Activated T-helper 1 cell treated with anti-CD3 and anti-CD28 coated beads, Interleukin-12 subunit alpha, Interleukin-12 subunit beta, Interleukin-2, Interleukin-4 antibody, amounts not matched to agents 30 ng/mL and 10 ng/mL and 1 ng/mL, durations not matched to agents 14 hours and 24 hours and 36 hours (primary cell): ENCODE measurements around the gene MZF1. TPM values are rescaled to one million over a fixed set of nuclear protein-coding genes. Genes with fewer than 3 reads are reported as not detected.

ENCODE experiments used
- DNase-seq: peaks from one replicate; pipeline ENCODE4 v3.0.0; 2021; ENCODE audit warnings: low spot score
- H3K27ac Mint-ChIP-seq: one replicate; pipeline ENCODE4 v1.8.0; 2021; ENCODE audit warnings: mild to moderate bottlenecking, mixed read lengths
- H3K27me3 Mint-ChIP-seq: one replicate; pipeline ENCODE4 v1.8.0; 2022; ENCODE audit warnings: mild to moderate bottlenecking, moderate library complexity, mixed read lengths; ENCODE audit not compliant: insufficient read depth
- H3K36me3 Mint-ChIP-seq: one replicate; pipeline ENCODE4 v1.8.0; 2021; ENCODE audit warnings: low read depth, mixed read lengths
- H3K4me1 Mint-ChIP-seq: one replicate; pipeline ENCODE4 v1.8.0; 2021; ENCODE audit warnings: low read depth, mixed read lengths
- H3K4me3 Mint-ChIP-seq: one replicate; pipeline ENCODE4 v1.8.0; 2021; ENCODE audit warnings: mild to moderate bottlenecking, moderate library complexity, mixed read lengths
- H3K9me3 Mint-ChIP-seq: one replicate; pipeline ENCODE4 v1.8.0; 2021; ENCODE audit warnings: mixed read lengths
- intact Hi-C: fragments of 100-400 bp; cut with micrococcal nuclease; formaldehyde crosslinking; loops from one replicate; pipeline ENCODE4 v1.15.1; 2024
- total RNA-seq: library from RNA; stranded (reverse); gene quantifications from 2 replicates; pipeline ENCODE4 v1.2.3, GENCODE V29; 2022

MZF1 gene
- total RNA-seq, 1 donor from 2014 or later, result 21.6 TPM

DNA sequence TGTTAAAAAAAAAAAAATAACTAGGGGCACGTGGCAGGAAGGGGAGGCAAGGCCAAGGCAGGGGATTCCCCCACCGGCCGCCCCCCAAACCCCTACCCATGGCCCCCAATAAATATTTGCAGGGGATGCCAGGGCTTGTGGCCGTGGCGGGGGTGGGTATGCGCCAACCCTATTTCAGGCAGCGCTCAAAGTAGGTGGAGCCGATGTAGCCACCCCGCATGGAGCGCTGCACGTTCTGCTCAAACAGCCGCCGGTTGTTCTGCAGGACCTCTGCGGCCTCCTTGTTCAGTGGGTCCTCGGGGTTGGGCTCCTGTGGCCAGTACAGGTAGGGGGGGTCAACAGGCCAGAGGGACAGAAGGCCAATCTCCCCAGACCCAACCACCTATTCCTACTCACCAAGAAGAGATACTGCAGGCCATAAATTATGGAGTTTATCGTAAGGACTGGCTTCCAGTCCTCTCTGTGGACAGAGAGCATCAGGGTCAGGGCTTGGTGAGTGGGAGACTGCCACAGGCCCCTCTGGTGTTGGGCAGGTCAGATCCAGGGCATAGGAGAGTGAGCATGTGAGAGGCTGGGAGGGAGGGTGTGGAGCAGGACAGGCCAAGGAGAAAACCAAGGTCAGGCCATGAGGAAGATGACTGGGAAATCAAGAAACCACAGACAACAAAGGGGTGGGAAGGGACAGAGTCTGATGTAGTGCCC lies 17.1 kb downstream of the MZF1 start:
- Mint-ChIP-seq H3K9me3 (no peaks in the 10 kb centered on the region), H3K4me3 (peak overlapping the region; percentile 96), H3K27ac (peak overlapping the region; percentile 98), H3K4me1 (peaks cover 59% of the 10 kb centered on the region), H3K36me3 (peaks cover 46% of the 10 kb centered on the region), H3K27me3 (peaks cover 1% of the 10 kb centered on the region)
- no peak for DNase-seq
- intact Hi-C loops, result loop anchor here (1.0 kb wide), 3 partner anchors 12 to 175 kb away; partner anchors contain the start of genes MZF1, TRIM28 and ZNF837

DNA sequence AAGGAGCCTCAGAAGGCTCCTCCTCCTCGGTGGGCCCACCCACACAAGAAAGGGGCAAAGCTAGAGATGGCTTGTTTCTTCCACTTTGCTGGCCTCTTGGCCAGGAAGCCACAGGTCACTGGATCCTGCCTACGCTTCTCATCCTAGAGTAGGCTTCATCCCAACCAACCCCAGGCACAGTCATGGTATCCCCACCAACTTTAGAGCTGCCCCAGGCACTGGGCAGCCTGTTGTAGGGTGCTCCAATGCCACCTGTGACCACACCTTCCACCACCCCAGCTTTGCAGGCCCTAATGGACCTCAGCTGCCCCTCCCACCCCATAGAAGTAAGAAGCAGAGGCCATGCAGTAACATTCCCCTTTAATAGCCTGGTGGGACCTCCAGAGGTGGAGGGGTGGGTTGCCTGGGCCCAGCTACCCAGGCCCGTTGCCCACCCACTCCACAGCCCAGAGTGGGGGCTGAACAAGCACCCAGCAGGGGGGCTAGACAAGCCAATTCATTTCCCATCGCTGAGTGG lies 17.7 kb downstream of the MZF1 start:
- Mint-ChIP-seq H3K4me3 (peak overlapping the region; percentile 96), H3K36me3 (peaks cover 52% of the 10 kb centered on the region), H3K9me3 (no peaks in the 10 kb centered on the region), H3K27ac (peak overlapping the region; percentile 95), H3K27me3 (peaks cover 1% of the 10 kb centered on the region), H3K4me1 (peaks cover 54% of the 10 kb centered on the region)
- no peak for DNase-seq
- intact Hi-C loops, result loop anchor here (1.0 kb wide), 3 partner anchors 11 to 174 kb away; partner anchors contain the start of genes MZF1, TRIM28 and ZNF837

DNA sequence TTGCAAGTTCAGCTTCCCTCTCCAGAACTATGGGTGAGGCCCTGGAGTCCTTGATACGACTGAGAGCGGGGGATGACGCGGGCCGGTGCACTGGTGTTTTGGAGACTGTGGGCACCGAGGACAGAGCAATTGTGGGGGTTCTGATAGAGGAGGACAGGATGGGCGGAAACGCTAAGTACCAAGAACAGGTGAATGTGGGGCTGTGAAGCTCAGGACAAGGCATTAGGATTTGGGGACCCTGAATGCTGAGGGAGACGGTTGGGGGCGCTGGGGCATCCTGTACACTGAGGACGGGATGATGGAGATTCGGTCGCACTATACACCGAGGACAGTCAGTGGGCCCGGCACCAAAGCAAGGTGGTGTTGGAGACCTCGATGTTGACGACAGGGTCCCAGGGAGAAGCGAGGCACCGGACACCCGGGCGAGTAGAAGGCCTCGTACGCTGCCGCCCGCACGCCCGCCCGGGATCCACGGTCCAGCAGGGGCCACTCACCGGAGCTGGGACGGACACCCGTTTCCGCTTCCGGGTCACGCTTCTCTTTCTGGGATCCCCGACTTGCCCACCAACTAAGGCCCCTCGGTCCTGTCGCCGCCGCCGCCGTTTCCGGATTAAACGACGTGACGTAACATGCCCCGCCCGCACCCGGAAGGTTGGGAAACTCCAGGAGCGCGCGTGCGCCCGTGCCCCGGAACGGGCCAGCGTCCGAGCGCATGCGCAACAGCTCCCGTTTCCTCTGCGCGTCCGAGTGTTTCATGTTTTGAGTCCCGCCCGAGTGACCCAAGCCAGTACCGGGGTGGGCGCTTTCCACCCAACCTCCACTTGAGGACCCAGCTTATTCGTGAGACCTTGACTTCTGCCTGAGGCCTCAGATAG lies 18.4 kb downstream of the MZF1 start, which contains the start of gene CHMP2A:
TSS of gene CHMP2A (minus strand) at position 612 of the 875 bp plus-strand sequence. CDS start 893 bp downstream, outside the sequence.
- H3K9me3 Mint-ChIP-seq, result no peaks in the 10 kb centered on the region
- peaks cover 51% of the 10 kb centered on the region for H3K4me1 Mint-ChIP-seq

DNA sequence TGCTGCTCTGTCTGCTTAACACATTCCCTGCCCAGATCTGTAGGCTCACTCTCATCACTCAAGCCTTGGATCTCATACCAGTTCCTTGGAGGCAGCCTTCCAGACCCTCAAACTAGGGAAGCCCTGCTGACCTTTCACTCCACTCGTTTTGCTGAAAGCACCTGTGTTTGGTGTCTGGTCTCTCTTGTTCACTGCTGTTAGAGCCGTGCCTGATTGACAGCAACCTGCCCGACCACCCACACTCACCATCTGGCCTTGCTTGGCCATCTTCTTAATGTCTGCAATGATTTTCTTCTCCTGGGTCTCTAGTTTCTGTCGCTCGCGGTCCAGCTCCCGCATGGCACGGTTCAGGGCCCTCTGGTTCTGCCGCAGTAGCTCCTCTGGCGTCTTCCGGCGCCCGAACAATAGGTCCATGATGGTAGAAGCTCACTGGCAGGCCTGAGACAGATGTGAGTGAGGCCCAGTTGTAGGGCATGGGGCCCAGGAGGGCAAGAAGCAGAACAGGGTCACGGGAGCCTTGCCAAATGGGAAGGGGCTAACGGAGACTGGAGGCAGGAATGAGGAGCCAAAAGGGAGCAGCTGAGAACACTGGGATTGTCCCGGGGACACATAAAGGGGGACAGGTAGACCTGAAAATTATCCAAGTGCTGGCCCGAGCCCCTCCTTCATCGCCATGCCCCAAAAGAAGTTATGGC lies 19.2 kb downstream of the MZF1 start:
- intact Hi-C loops, result no loop called here
- Mint-ChIP-seq H3K4me1 (peaks cover 47% of the 10 kb centered on the region), H3K27me3 (peaks cover 1% of the 10 kb centered on the region), H3K27ac (peak overlapping the region; percentile 95), H3K9me3 (no peaks in the 10 kb centered on the region), H3K4me3 (peak overlapping the region; percentile 96), H3K36me3 (peaks cover 59% of the 10 kb centered on the region)
- DNase-seq, result no peak

More for the DNA sequence above, 18.4 kb downstream of the MZF1 start, which contains the start of gene CHMP2A:
- peak within 1 kb of the TSS; percentile 96 for H3K4me3 Mint-ChIP-seq
- peak within 1 kb of the TSS; percentile 98 for H3K27ac Mint-ChIP-seq
- peaks cover 55% of the 10 kb centered on the region for H3K36me3 Mint-ChIP-seq
- DNase-seq, result peak; percentile 98
- H3K27me3 Mint-ChIP-seq, result peaks cover 1% of the 10 kb centered on the region
- intact Hi-C loops, result loop anchor here (1.0 kb wide), 3 partner anchors 10 to 173 kb away; partner anchors contain the start of genes MZF1, TRIM28 and ZNF837

DNA sequence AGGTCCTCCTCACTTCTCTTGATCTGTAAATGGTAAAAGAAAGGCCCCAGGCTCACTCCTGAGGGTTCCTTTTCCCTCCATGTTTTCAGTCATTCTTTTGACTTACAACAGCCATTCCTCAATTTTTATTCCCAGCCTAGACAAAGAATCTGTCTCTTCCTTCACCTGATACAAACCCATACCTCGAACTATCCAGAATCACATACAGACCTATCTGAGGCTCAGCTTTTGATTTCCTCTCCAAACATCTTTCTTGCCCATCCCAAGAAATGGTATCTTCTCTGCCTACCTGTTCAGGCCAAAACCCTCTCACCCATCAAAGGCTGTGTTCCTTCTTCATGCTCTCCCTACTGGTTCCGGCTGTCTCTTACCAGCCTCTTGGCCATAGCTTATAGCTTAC lies 20.5 kb downstream of the MZF1 start:
- Mint-ChIP-seq H3K4me1 (peaks cover 43% of the 10 kb centered on the region), H3K4me3 (peak overlapping the region; percentile 6), H3K36me3 (peaks cover 62% of the 10 kb centered on the region), H3K9me3 (no peaks in the 10 kb centered on the region), H3K27me3 (peaks cover 1% of the 10 kb centered on the region), H3K27ac (peak overlapping the region; percentile 41)
- intact Hi-C loops, result no loop called here
- DNase-seq, result no peak

DNA sequence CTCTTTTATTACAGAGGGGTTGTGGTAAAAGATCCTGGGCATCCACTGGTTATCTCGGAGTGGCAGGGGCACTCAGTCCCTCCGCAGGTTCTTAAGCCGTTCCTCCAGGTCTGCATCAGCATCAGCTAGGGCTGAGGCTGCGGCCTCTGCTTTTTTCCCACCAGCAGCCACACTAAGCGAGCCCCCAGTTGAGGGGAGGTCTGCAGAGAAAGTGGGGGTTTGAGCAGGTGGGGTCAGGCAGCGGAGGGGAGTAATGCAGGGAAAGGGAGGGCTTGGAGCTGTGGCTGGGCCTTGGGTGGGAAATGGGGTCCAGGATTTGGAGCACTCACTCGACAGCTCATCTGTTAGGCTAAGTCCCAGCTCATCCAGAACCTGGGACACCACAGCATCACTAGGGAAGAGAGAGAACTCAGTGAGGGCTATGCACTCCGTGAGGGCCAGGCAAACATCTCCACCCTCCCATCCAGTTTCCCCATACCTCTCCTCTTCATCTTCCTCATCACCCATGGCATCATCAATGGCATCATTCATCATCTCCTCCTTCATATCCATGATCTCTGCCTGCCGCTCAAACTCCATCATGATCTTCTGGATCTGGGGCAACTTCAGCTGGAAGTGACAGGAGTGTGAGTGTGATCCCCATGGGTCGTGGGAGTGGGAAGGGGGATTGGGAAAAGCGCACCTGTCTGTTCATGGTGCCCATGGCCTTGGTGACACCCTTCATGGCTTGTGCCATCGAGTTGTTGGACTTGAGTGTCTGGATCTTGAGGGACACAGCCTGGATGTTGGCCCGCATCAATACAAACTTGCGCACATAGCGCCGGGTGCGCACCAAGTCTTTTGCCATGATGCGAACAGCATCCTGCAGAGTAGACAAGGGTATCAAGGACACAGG lies 21.3 kb downstream of the MZF1 start:
- no peak for DNase-seq
- H3K4me1 Mint-ChIP-seq, result peaks cover 37% of the 10 kb centered on the region

DNA sequence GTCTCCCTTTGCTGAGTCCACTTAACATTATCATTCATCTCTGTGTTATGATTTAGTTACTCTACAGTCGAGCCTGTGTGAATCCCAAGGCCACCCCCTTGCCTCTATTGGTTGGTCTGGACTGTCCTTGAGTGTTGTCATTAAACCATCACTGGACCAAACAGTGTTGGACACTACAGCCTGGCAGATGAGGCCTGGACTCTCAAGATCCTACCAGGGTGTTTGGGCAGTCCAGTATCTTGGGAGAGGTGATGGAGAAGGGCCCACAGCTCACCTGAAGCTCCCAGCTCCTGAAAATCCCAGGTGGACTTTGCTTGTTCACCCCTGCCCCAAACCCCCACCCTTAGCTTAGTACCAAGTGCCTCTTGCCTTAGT lies 22.0 kb downstream of the MZF1 start:
- H3K9me3 Mint-ChIP-seq, result no peaks in the 10 kb centered on the region
- no peak overlapping the region for H3K27ac Mint-ChIP-seq
- intact Hi-C loops, result no loop called here
- peaks cover 37% of the 10 kb centered on the region for H3K4me1 Mint-ChIP-seq
- no peak for DNase-seq
- peaks cover 62% of the 10 kb centered on the region for H3K36me3 Mint-ChIP-seq
- H3K27me3 Mint-ChIP-seq, result peaks cover 1% of the 10 kb centered on the region
- H3K4me3 Mint-ChIP-seq, result no peak overlapping the region

More for the DNA sequence above, 21.3 kb downstream of the MZF1 start:
- no peaks in the 10 kb centered on the region for H3K9me3 Mint-ChIP-seq
- H3K27ac Mint-ChIP-seq, result peak overlapping the region; percentile 52
- H3K27me3 Mint-ChIP-seq, result peaks cover 1% of the 10 kb centered on the region
- peaks cover 62% of the 10 kb centered on the region for H3K36me3 Mint-ChIP-seq
- no peak overlapping the region for H3K4me3 Mint-ChIP-seq
- intact Hi-C loops, result no loop called here

DNA sequence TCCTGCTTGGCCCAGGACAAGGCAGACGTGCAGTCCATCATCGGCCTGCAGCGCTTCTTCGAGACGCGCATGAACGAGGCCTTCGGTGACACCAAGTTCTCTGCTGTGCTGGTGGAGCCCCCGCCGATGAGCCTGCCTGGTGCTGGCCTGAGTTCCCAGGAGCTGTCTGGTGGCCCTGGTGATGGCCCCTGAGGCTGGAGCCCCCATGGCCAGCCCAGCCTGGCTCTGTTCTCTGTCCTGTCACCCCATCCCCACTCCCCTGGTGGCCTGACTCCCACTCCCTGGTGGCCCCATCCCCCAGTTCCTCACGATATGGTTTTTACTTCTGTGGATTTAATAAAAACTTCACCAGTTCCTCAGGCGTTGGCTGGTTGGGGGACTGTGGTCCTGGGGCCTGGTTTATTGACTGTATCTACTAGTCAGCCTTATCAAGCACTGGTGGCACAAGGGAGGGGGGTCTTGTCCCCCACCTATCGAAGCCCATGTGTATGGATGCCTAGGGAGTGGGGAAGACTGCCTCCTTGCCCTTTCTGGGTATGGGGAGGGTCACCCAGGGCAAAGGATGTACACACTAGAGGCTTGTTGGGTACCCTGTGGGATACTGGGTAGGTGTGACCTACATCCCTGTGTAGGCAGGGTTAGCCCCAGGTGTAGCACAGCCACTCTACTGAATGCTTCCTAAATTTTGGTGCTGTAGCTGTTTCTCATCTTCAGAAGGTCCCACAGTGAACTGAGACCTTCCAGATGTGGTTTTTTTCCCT lies 22.6 kb downstream of the MZF1 start:
- Mint-ChIP-seq H3K27me3 (peaks cover 1% of the 10 kb centered on the region), H3K27ac (no peak overlapping the region), H3K36me3 (peaks cover 66% of the 10 kb centered on the region), H3K4me3 (no peak overlapping the region), H3K9me3 (no peaks in the 10 kb centered on the region), H3K4me1 (peaks cover 41% of the 10 kb centered on the region)
- intact Hi-C loops, result no loop called here
- DNase-seq, result no peak

DNA sequence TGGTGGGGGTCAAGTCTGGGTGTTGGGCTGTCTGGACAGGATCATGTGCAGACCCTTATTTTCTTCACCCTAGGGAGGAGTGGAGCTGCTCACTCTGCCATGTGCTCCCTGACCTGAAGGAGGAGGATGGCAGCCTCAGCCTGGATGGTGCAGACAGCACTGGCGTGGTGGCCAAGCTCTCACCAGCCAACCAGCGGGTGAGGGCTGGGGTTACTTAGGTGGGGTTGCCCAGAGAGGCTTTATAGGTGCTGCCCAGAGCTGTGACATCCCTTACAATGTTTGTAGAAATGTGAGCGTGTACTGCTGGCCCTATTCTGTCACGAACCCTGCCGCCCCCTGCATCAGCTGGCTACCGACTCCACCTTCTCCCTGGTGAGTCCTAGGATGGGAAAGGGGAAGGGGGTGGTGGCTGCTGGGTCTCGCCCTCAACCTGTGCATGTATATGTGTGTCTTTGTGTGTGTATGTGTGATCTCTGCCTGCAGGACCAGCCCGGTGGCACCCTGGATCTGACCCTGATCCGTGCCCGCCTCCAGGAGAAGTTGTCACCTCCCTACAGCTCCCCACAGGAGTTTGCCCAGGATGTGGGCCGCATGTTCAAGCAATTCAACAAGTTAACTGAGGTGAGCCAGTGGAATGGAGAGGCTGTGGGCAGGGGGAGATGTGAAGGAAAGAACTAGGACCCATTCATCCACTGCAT lies 23.3 kb downstream of the MZF1 start:
- Mint-ChIP-seq H3K27ac (peak overlapping the region; percentile 18), H3K36me3 (peaks cover 65% of the 10 kb centered on the region)
- DNase-seq, result no peak

DNA sequence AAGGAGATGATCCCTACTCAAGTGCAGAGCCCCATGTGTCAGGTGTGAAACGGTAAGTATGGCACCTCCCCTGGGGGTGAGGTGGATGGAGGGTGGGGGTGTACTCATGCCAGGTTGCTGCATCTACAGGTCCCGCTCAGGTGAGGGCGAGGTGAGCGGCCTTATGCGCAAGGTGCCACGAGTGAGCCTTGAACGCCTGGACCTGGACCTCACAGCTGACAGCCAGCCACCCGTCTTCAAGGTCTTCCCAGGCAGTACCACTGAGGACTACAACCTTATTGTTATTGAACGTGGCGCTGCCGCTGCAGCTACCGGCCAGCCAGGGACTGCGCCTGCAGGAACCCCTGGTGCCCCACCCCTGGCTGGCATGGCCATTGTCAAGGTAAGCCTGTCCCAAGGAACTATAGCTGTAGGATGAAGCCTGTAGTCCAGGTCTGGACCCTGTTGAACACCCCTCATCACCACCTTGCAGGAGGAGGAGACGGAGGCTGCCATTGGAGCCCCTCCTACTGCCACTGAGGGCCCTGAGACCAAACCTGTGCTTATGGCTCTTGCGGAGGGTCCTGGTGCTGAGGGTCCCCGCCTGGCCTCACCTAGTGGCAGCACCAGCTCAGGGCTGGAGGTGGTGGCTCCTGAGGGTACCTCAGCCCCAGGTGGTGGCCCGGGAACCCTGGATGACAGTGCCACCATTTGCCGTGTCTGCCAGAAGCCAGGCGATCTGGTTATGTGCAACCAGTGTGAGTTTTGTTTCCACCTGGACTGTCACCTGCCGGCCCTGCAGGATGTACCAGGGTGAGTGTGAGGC lies 24.1 kb downstream of the MZF1 start:
- intact Hi-C loops, result no loop called here
- Mint-ChIP-seq H3K4me1 (peaks cover 31% of the 10 kb centered on the region), H3K27ac (peak overlapping the region; percentile 18), H3K27me3 (no peaks in the 10 kb centered on the region), H3K36me3 (peaks cover 60% of the 10 kb centered on the region), H3K4me3 (no peak overlapping the region), H3K9me3 (no peaks in the 10 kb centered on the region)
- DNase-seq, result no peak

More for the DNA sequence above, 23.3 kb downstream of the MZF1 start:
- Mint-ChIP-seq H3K9me3 (no peaks in the 10 kb centered on the region), H3K4me3 (no peak overlapping the region), H3K27me3 (peaks cover 1% of the 10 kb centered on the region), H3K4me1 (peaks cover 38% of the 10 kb centered on the region)
- intact Hi-C loops, result no loop called here
